ENCODE measurements around the gene PLP2.
A peak's percentile ranks its signal among the peaks of the same experiment; 100 is the strongest.

PLP2 gene

DNA sequence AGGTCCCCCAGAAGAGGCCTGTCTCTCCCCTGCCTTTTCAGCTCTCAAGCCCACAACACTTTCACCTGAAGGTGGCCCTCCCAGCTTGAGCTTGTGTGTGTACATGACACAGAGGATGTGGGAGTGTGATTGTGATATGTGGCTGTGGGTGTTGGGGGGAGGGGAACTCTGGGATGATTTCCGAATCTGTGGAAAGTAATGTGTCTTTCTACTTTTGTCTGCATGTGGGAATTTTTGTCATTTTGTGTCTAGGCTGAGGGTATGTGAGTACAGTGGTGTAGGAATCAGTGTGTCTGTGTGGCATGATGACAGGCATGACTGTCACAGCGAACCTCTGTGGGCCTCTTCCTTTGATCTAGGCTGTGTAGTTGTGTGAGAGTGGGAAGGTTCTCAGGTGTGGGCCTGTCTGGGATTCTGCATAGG is 21.9 kb downstream of the PLP2 start:
- H3K9me3 ChIP-seq (ENCODE audit: control insufficient read depth in 2 of 2, low read length in 2 of 2), result no peaks in the 10 kb centered on the region

GRCh38 chrX:49197543-49198087 is 25.9 kb downstream of the PLP2 start:
- Histone ChIP-seq H3K4me3 (ENCODE audit: low read length in 2 of 2) (no peak overlapping the region), H3K4me1 (ENCODE audit: control insufficient read depth in 2 of 2, insufficient read depth in 2 of 2, low read length in 2 of 2) (peaks cover 0 to 3% of the 10 kb centered on the region in 2 donors), H3K27me3 (ENCODE audit: control insufficient read depth in 2 of 2, insufficient read depth in 2 of 2, low read length in 2 of 2) (peaks cover 5% of the 10 kb centered on the region in 2 donors), H3K9ac (ENCODE audit: low read depth in 1 of 2, low read length in 2 of 2) (no peak overlapping the region), H3K36me3 (ENCODE audit: control insufficient read depth in 2 of 2, insufficient read depth in 2 of 2, low read length in 2 of 2) (no peaks in the 10 kb centered on the region), H3K27ac (ENCODE audit: low read depth in 2 of 2, low read length in 2 of 2) (no peak overlapping the region), H3K9me3 (ENCODE audit: control insufficient read depth in 2 of 2, low read length in 2 of 2) (no peaks in the 10 kb centered on the region)

More for the DNA sequence above, 21.9 kb downstream of the PLP2 start:
- Histone ChIP-seq H3K27me3 (ENCODE audit: control insufficient read depth in 2 of 2, insufficient read depth in 2 of 2, low read length in 2 of 2) (peaks cover 0 to 3% of the 10 kb centered on the region in 2 donors), H3K27ac (ENCODE audit: low read depth in 2 of 2, low read length in 2 of 2) (no peak overlapping the region), H3K36me3 (ENCODE audit: control insufficient read depth in 2 of 2, insufficient read depth in 2 of 2, low read length in 2 of 2) (no peaks in the 10 kb centered on the region), H3K9ac (ENCODE audit: low read depth in 1 of 2, low read length in 2 of 2) (no peak overlapping the region), H3K4me3 (ENCODE audit: low read length in 2 of 2) (no peak overlapping the region), H3K4me1 (ENCODE audit: control insufficient read depth in 2 of 2, insufficient read depth in 2 of 2, low read length in 2 of 2) (no peaks in the 10 kb centered on the region)

DNA sequence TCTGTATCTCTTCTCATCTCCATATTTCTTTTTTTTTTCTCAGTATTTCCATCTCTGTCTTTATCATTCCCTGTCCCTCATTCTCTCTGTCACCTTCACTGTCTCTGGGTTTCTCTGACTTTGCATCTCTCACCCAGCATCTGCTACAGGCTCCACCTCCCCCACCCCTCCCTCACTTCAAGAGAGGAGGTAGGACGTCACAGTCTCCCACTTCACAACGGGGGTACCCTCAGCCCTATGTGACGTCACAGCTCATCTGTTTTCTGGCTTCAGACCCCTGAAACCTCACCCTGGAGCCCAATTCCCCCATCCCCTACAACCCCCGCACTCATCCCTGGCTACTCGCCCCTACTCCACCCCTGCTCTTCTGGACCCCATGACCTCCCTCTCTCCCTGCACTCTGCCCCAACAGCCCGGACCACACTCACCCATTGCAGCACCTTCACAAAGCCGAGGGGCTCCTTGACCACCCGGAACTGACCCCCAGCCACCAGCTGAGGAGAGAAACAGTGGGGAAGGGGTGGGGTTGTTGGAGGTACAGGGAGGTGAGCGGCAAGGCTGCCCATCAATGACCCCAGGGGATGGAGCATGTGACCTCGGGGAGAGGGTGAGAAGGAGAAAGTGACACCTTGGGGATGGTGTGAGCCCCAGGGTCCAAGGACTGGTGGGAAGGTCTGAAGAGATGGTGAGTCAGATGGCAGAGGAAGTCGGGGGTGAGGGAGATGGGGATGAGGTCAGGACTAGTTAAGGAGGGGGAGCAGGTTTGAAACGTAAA is 27.0 kb downstream of the PLP2 start:
- Histone ChIP-seq H3K9me3 (ENCODE audit: control insufficient read depth in 2 of 2, low read length in 2 of 2) (no peaks in the 10 kb centered on the region), H3K27ac (ENCODE audit: low read depth in 2 of 2, low read length in 2 of 2) (no peak overlapping the region), H3K27me3 (ENCODE audit: control insufficient read depth in 2 of 2, insufficient read depth in 2 of 2, low read length in 2 of 2) (peaks cover 5% of the 10 kb centered on the region in 2 donors), H3K9ac (ENCODE audit: low read depth in 1 of 2, low read length in 2 of 2) (no peak overlapping the region), H3K4me1 (ENCODE audit: control insufficient read depth in 2 of 2, insufficient read depth in 2 of 2, low read length in 2 of 2) (peaks cover 0 to 3% of the 10 kb centered on the region in 2 donors), H3K36me3 (ENCODE audit: control insufficient read depth in 2 of 2, insufficient read depth in 2 of 2, low read length in 2 of 2) (no peaks in the 10 kb centered on the region), H3K4me3 (ENCODE audit: low read length in 2 of 2) (no peak overlapping the region)

- Histone ChIP-seq H3K4me1 (ENCODE audit: control insufficient read depth in 2 of 2, insufficient read depth in 2 of 2, low read length in 2 of 2) (peaks cover 0 to 3% of the 10 kb centered on the region in 2 donors), H3K27me3 (ENCODE audit: control insufficient read depth in 2 of 2, insufficient read depth in 2 of 2, low read length in 2 of 2) (peaks cover 5% of the 10 kb centered on the region in 2 donors), H3K9me3 (ENCODE audit: control insufficient read depth in 2 of 2, low read length in 2 of 2) (no peaks in the 10 kb centered on the region), H3K4me3 (ENCODE audit: low read length in 2 of 2) (no peak overlapping the region), H3K36me3 (ENCODE audit: control insufficient read depth in 2 of 2, insufficient read depth in 2 of 2, low read length in 2 of 2) (no peaks in the 10 kb centered on the region), H3K27ac (ENCODE audit: low read depth in 2 of 2, low read length in 2 of 2) (no peak overlapping the region), H3K9ac (ENCODE audit: low read depth in 1 of 2, low read length in 2 of 2) (no peak overlapping the region)
These were observed 27.6 kb downstream of the PLP2 start for GRCh38 chrX:49199315-49199595.

- no peaks in the 10 kb centered on the region for H3K36me3 ChIP-seq (ENCODE audit: control insufficient read depth in 2 of 2, insufficient read depth in 2 of 2, low read length in 2 of 2)
- H3K27ac ChIP-seq (ENCODE audit: low read depth in 2 of 2, low read length in 2 of 2), result peak within 1 kb of the TSS; percentile 22 to 52
- peaks cover 5% of the 10 kb centered on the region in 2 donors for H3K27me3 ChIP-seq (ENCODE audit: control insufficient read depth in 2 of 2, insufficient read depth in 2 of 2, low read length in 2 of 2)
- peak within 1 kb of the TSS; percentile 28 to 55 for H3K4me3 ChIP-seq (ENCODE audit: low read length in 2 of 2)
- H3K4me1 ChIP-seq (ENCODE audit: control insufficient read depth in 2 of 2, insufficient read depth in 2 of 2, low read length in 2 of 2), result peaks cover 0 to 3% of the 10 kb centered on the region in 2 donors
- no peaks in the 10 kb centered on the region for H3K9me3 ChIP-seq (ENCODE audit: control insufficient read depth in 2 of 2, low read length in 2 of 2)
- H3K9ac ChIP-seq (ENCODE audit: low read depth in 1 of 2, low read length in 2 of 2), result peak within 1 kb of the TSS; percentile 44 to 47
These were observed 28.4 kb downstream of the PLP2 start, which contains the start of gene SYP for GRCh38 chrX:49199906-49200771. Gene SYP, minus strand, starts transcription at chrX:49200193. Its CDS starts 7 bp downstream, at chrX:49200186.

GRCh38 chrX:49202022-49202421 is 30.3 kb downstream of the PLP2 start:
- H3K4me1 ChIP-seq (ENCODE audit: control insufficient read depth in 2 of 2, insufficient read depth in 2 of 2, low read length in 2 of 2), result peaks cover 0 to 3% of the 10 kb centered on the region in 2 donors
- H3K36me3 ChIP-seq (ENCODE audit: control insufficient read depth in 2 of 2, insufficient read depth in 2 of 2, low read length in 2 of 2), result no peaks in the 10 kb centered on the region
- no peak overlapping the region for H3K27ac ChIP-seq (ENCODE audit: low read depth in 2 of 2, low read length in 2 of 2)
- H3K9me3 ChIP-seq (ENCODE audit: control insufficient read depth in 2 of 2, low read length in 2 of 2), result no peaks in the 10 kb centered on the region
- peaks cover 5 to 7% of the 10 kb centered on the region in 2 donors for H3K27me3 ChIP-seq (ENCODE audit: control insufficient read depth in 2 of 2, insufficient read depth in 2 of 2, low read length in 2 of 2)
- no peak overlapping the region for H3K9ac ChIP-seq (ENCODE audit: low read depth in 1 of 2, low read length in 2 of 2)
- no peak overlapping the region for H3K4me3 ChIP-seq (ENCODE audit: low read length in 2 of 2)

DNA sequence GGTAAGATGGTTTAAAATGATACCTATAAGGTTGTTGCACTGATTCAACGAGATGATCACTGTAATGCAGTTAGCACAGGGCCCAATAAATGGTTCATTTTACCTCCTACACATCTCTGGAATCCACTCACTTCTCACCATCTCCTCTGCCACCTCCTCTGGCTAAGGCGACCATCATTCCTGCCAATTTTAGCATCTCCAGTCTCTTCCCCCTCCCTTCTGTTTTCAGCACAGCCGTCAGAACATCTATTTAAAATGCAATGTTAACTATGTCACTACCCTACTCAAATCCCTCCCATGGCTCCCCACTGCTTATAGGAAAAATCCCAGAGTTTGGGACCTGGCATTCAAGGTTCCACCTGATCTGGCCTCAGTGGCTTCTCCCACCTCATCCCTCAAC is 31.8 kb downstream of the PLP2 start:
- Histone ChIP-seq H3K9me3 (ENCODE audit: control insufficient read depth in 2 of 2, low read length in 2 of 2) (no peaks in the 10 kb centered on the region), H3K9ac (ENCODE audit: low read depth in 1 of 2, low read length in 2 of 2) (no peak overlapping the region), H3K4me1 (ENCODE audit: control insufficient read depth in 2 of 2, insufficient read depth in 2 of 2, low read length in 2 of 2) (peaks cover 0 to 3% of the 10 kb centered on the region in 2 donors), H3K27me3 (ENCODE audit: control insufficient read depth in 2 of 2, insufficient read depth in 2 of 2, low read length in 2 of 2) (peaks cover 3 to 5% of the 10 kb centered on the region in 2 donors), H3K27ac (ENCODE audit: low read depth in 2 of 2, low read length in 2 of 2) (no peak overlapping the region), H3K4me3 (ENCODE audit: low read length in 2 of 2) (no peak overlapping the region), H3K36me3 (ENCODE audit: control insufficient read depth in 2 of 2, insufficient read depth in 2 of 2, low read length in 2 of 2) (no peaks in the 10 kb centered on the region)

DNA sequence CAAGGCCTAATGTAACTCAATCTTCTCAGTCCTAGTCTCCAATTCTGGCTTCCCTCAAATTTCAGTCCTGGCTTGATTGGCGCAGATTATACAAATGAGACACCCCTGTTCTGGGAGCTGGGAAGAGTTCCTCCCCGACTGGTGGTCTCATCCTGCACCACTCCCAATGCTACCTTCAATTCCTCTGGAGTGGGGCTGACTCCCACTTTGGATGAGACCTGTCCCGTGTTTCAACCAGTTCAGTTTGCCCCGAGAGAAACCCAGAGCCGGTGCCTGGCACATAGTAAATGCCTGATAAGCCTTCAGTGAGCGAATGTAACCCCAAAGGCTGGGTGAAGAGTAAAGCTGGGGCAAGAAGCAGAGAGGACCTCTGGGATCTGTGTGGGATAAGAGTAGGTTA is 32.3 kb downstream of the PLP2 start:
- Histone ChIP-seq H3K27ac (ENCODE audit: low read depth in 2 of 2, low read length in 2 of 2) (no peak overlapping the region), H3K9me3 (ENCODE audit: control insufficient read depth in 2 of 2, low read length in 2 of 2) (no peaks in the 10 kb centered on the region), H3K36me3 (ENCODE audit: control insufficient read depth in 2 of 2, insufficient read depth in 2 of 2, low read length in 2 of 2) (no peaks in the 10 kb centered on the region), H3K27me3 (ENCODE audit: control insufficient read depth in 2 of 2, insufficient read depth in 2 of 2, low read length in 2 of 2) (peaks cover 2% of the 10 kb centered on the region in 2 donors), H3K4me3 (ENCODE audit: low read length in 2 of 2) (no peak overlapping the region), H3K4me1 (ENCODE audit: control insufficient read depth in 2 of 2, insufficient read depth in 2 of 2, low read length in 2 of 2) (peaks cover 0 to 3% of the 10 kb centered on the region in 2 donors), H3K9ac (ENCODE audit: low read depth in 1 of 2, low read length in 2 of 2) (no peak overlapping the region)

- Histone ChIP-seq H3K4me1 (ENCODE audit: control insufficient read depth in 2 of 2, insufficient read depth in 2 of 2, low read length in 2 of 2) (peaks cover 0 to 3% of the 10 kb centered on the region in 2 donors), H3K9ac (ENCODE audit: low read depth in 1 of 2, low read length in 2 of 2) (no peak overlapping the region), H3K4me3 (ENCODE audit: low read length in 2 of 2) (no peak overlapping the region), H3K27me3 (ENCODE audit: control insufficient read depth in 2 of 2, insufficient read depth in 2 of 2, low read length in 2 of 2) (peaks cover 0 to 1% of the 10 kb centered on the region in 2 donors), H3K27ac (ENCODE audit: low read depth in 2 of 2, low read length in 2 of 2) (no peak overlapping the region), H3K36me3 (ENCODE audit: control insufficient read depth in 2 of 2, insufficient read depth in 2 of 2, low read length in 2 of 2) (no peaks in the 10 kb centered on the region), H3K9me3 (ENCODE audit: control insufficient read depth in 2 of 2, low read length in 2 of 2) (no peaks in the 10 kb centered on the region)
These were observed 33.0 kb downstream of the PLP2 start for GRCh38 chrX:49204709-49205108.

DNA sequence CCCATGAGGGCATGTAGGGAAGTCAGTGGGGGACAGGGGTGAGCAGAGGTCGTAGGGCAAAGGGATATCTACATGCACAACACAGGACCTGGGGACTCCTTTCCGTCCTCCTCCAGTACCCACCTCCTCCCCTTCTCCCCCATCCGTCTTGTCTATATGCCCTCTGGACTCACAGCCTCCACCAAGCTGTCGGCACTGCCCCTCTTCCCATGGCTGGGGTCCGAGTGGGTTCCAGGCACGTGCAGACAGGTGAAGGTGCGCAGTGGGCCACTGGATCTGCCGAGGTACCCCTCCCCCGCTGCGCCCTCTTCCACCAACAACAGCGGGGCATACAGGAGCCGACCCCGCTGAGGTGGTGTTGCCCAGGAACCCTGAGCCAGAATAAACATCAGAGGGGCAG is 33.7 kb downstream of the PLP2 start:
- Histone ChIP-seq H3K27ac (ENCODE audit: low read depth in 2 of 2, low read length in 2 of 2) (no peak overlapping the region), H3K36me3 (ENCODE audit: control insufficient read depth in 2 of 2, insufficient read depth in 2 of 2, low read length in 2 of 2) (no peaks in the 10 kb centered on the region), H3K9ac (ENCODE audit: low read depth in 1 of 2, low read length in 2 of 2) (no peak overlapping the region), H3K4me1 (ENCODE audit: control insufficient read depth in 2 of 2, insufficient read depth in 2 of 2, low read length in 2 of 2) (peaks cover 0 to 3% of the 10 kb centered on the region in 2 donors), H3K4me3 (ENCODE audit: low read length in 2 of 2) (no peak overlapping the region), H3K27me3 (ENCODE audit: control insufficient read depth in 2 of 2, insufficient read depth in 2 of 2, low read length in 2 of 2) (peaks cover 0 to 1% of the 10 kb centered on the region in 2 donors), H3K9me3 (ENCODE audit: control insufficient read depth in 2 of 2, low read length in 2 of 2) (no peaks in the 10 kb centered on the region)

Data from mucosa of rectum (tissue), 2 donors.